HG02642 (cell line): ENCODE measurements around the gene KCNH8.
"Not testable (repeated sequence)": the region's sequence is repeated elsewhere in the genome, so short reads cannot be mapped to it uniquely, and the experiment has no call there.

Experiments used
- ATAC-seq: cut with Tn5 transposase; IDR thresholded peaks from one replicate; pipeline ENCODE4 v1.9.1; 2021; ENCODE audit warnings: mild to moderate bottlenecking; ENCODE audit not compliant: unreplicated experiment, poor library complexity

The KCNH8 gene

DNA sequence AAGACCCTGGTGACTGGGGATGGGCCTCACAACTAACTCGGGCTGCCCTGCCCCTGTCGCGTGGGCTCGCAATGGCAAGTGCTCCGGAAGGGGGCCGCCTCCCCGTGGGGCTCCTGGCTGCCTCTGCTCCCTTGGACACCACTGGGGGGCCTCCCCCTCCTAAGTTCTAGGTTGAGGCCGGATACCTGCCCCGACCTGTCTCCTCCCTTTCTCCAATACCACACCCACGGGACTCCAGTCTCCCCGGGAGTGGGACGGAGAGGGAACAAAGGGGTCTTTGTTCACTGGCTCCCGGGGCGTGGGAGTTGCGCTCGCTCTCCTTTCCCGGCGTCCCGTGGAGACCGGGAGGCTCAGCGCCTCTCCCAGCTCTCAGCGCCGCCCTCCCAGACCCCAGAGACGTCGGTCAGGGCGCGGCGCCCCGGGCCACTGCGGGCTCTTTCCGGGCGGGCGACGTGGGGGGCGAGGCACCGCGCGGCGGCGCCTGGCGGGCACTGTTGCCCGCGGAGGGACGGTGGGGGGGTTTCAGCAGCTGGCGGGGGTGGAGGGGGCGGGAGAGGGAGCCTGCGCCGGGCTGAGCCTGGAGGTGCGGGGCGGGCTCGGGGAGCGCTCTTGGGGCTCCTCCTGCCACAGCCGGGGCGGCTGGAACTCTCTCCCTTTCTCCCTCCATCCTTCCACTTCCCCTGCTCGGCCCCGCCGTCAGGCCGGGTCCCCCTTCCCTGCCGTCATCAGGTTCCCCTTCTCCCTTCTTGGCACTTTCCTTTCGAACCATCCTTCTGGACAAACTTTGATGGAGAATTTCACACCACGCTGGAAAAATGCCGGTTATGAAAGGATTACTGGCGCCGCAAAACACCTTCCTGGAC, at the start of gene KCNH8:
KCNH8 (plus strand) TSS at position 606 of the 863 bp plus-strand sequence; CDS start at position 816, 210 bp downstream.
- ATAC-seq, result no peak

DNA sequence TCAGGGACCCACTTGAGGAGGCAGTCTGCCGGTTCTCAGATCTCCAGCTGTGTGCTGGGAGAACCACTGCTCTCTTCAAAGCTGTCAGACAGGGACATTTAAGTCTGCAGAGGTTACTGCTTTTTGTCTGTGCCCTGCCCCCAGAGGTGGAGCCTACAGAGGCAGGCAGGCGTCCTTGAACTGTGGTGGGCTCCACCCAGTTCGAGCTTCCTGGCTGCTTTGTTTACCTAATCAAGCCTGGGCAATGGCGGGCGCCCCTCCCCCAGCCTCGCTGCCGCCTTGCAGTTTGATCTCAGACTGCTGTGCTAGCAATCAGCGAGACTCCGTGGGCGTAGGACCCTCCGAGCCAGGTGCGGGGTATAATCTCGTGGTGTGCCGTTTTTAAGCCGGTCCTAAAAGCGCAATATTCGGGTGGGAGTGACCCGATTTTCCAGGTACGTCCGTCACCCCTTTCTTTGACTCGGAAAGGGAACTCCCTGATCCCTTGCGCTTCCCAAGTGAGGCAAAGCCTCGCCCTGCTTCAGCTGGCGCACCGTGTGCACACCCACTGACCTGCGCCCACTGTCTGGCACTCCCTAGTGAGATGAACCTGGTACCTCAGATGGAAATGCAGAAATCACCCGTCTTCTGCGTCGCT, 45.5 kb upstream of the KCNH8 start:
- ATAC-seq, result not testable (repeated sequence)

DNA sequence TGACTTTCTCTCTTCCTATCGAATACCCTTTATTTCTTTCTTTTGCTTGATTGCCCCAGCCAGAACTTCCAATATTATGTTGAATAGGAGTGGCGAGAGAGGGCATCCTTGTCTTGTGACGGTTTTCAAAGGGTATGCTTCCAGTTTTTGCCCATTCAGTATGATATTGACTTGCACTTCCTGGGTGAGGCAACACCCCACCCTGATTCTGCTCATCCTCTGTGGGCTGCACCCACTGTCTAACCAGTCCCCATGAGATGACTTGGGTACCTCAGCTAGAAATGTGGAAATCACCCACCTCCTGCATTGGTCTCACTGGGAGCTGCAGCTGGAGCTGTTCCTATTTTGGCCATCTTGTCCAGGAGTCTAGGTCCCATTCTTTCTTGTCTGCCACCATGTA, 44.8 kb upstream of the KCNH8 start:
- ATAC-seq, result no peak

DNA sequence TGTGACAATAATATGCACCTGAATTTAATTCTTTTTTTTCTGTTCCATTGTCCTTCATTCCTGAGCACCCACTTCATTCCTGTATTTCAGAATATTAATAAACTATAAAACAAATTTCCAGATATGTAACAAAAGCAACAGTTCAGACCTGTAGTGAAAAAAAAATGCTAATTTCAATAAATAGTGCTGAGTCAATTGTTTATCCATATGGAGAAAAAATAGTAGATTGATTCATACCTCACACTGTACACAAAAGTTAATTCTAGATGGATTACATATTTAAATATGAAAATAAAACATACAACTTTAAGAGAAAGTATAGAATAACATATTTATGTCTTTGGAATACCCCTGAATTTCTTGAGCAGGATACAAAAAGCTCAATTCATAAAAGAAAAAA, 43.9 kb upstream of the KCNH8 start:
- no peak for ATAC-seq

DNA sequence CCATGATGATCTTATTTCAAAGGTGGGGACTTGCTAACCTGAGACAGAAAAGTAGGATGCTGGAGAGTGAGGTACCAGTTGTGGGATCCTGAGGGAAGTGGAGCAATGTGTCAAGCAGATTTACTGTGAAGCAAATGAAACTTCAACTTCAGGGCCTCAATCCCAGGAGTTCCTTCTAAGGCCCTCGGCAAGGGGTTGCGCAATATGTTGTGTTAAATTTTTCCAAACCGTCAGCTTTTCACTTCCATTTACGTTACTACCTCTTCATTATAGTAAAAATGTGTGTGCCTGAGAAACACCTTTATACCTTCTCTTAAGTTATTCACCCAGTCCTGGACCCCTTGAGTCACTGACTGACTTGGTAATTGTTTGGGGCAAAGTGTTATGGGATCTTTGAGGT, 42.5 kb upstream of the KCNH8 start:
- no peak for ATAC-seq

DNA sequence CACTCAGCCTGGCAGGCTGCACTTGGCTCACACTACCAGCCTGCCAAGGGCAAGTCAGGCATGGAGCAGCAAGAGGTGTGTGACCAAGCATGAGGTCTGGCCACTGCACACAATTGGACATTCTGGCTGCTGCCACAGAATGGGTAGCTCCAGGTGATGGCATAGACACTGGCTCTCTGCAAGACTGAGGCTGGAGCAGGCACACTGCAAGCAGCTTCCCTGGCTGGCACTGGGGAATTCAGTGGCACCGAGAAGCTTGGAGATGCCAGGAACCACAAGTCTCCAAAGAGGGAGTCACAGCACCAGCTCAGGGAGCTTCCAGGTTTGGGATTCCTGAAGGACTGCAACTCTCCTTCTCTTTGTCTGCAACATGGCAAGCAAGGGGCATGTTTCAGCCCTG, 42.0 kb upstream of the KCNH8 start:
- ATAC-seq, result no peak

DNA sequence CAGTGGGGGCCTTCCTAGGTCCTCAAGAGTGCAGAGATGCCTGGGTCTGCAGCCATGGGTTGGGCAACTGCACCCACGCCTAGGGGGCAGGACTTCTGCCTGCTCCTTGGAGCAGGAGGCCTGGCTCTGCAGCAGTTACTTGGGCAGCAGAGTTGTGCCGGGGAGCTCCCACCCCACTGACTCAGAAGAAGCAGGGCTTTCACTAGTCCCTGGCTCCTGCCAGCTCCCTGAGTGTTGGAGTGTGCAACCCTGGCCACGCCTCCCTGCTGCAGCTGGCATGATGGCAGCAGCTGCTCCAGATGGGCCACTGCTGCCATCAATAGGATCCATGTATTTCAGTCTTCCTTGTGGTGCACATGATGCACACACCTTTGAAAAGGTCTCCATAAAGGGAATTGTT, 40.6 kb upstream of the KCNH8 start:
- no peak for ATAC-seq

DNA sequence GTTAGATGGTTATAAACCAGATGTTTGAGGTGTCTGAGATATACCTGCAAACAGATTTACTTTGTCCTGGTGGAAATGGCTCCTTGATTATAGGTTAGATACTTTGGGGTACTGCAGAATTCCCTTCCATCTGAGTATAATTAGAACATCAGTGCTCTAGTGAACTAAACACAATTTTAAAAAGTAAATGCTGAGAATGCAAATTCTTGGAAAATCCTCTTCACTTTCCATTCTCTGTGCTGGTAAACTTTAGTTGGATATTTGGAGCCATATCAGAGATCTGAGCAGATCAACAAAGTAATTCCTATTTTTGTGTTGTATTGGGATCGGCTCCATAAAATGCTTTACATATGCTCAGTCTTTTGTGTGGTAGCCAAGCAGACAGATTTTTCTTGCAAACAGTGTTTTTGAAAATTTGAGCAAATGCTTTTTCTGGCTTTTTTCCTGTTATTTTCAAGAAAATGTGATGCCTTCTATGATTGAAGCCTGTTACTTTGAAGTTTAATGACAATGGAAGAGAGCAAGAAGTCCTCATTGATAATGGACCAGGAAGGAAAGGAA, 37.9 kb upstream of the KCNH8 start:
- ATAC-seq, result no peak

DNA sequence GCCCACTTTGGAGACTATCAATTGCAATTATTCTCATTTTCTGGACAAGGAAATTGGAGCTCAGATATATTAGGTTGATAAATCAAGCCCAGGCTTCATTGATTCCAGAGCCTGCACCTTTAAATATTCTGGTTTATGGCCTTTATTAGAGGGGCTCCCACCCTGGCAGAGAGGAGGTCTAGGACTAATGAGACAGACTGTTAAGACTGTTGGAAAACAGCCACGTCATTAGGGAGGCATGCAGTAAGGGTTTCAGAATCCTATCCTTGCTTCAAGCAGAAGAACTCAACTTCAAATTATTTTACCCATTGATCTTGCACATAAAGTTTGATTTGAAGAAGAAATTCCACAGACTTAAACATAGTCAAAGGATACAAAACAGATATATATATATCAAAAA, 33.8 kb upstream of the KCNH8 start:
- no peak for ATAC-seq

DNA sequence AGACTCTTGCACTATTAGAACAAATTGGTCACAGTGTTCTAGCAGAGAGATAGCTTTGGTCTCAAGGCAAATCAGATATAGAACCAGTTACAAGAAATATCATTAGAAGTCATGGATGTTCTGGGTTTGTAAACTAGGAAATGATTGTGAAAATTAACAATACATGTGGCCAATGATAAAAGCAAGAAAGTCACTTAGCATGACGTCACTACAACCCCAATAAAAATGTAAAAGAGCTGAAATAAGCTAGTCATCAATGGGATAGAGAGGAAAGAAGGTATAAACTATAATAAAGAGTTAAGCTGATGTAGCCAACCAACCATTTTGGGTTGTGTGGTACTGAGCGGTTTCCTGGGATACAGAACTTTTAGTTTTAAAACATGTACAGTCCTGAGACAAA, 32.1 kb upstream of the KCNH8 start:
- no peak for ATAC-seq

DNA sequence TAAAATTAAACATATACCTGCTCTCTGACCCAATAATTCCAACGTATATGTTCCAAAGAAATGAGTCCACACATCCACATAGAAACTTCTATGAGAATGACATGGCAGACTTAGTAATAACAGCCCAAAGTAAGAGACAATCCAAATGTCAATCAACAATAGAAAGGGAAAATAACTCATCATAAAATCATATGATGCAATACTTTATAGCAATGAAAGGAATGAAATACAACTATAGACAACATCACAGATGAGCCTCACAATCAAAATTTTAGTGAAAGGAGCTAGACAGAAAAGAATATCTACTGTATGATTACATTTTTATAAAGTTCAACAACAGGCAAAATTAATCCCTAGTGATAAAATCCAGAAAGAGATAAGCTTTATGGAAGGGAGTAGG, 23.6 kb upstream of the KCNH8 start:
- ATAC-seq, result no peak

DNA sequence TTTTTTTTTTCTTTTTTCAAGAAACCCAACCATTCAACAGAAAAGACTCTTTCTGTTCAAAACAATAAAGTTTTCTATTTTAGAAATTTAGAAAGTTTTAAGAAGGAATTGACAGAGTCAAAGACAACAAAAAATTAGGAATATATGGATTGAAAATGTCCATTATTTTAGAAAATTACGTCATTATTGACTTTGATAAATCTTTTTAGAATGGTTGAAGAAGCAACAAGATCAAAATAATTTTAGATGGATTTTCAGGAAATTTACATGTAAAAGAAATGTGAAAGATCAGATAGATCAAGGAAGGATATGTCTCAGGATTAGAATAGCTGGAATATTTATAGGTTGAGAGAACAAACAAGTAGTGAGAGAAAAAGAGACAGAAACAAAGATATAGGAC, 8.4 kb upstream of the KCNH8 start:
- ATAC-seq, result no peak

DNA sequence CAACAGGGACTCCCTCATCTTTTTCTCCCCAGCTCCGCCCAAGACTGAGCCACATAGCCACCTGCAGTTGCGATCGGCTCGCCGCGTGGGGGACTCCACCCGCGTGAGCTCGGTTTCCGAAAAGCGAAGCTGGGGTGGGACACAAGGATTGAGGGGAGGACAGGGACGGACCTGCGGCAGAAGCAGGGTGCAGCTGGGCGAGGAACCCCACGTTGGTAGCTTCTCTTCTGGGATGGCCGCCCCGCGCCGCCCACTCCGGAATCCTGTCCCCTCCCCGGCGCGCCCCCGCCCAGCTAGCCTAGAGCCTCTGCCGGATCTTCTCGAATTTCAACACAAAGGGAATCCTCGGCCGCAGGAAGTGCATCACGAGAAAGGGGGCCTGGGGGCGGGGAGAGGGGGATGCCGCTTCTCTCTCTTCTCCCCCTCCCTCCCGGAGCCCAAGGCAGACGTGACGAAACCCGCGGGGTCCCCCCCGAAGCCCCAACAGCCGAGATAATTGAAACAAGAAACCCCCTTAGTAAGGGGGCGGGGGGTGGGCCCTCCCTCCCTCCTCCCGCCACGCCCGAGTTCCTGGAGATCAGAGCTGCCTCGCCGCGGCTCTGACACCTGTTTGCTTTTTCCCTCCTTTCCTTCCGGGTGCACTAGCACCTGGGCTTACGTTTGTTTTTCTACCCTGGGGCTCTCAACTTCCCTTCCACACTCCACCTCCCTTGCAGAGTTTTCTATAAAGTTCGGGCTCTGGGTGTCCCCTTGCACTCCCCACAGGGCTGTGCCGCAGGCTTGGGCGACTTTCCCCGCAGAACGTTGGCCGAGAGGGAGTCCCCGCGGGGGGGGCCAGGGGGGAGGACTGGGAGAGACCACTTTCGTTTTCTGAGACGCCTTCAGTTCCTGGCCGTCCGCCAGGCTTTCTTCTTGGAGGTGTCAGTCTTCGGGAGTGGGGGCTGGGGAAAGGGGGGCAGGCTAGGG, 1.3 kb upstream of the KCNH8 start:
- peak; percentile 82 for ATAC-seq

DNA sequence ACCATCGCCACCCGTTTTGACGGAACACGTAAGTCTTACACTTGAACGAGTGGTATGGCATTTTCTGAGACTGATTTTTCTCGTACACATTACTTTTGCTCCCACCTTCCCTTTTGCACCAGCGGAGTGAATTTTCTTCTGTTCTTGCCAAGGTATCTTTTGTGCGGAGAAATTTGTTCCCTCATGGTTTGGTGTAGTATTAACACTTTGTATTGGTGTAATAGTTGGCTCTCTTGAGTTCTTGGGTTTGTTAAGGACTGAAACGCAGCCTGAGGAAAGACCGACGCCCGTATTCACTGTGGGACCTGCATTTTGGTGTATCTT, 420 bp downstream of the KCNH8 start:
- ATAC-seq, result no peak

DNA sequence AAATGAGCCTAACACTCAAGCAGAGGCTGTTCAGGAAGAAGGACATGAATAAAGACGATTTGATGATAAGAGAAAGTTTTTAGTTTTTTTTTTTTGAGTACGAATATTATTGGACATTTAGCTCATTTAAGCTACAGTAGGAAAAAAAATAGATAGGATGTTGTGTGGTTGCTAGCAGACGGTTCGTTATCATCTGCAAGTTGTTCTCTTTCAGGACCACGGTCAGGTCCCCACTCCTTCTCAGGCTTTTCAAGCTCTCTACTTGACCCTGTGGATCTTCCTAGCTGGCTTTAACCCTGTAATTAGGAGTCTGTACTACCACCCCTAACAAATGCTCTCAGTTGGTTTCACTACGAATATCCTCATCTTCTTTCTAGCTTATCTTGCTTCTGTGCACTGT, 1.1 kb downstream of the KCNH8 start:
- ATAC-seq, result no peak

DNA sequence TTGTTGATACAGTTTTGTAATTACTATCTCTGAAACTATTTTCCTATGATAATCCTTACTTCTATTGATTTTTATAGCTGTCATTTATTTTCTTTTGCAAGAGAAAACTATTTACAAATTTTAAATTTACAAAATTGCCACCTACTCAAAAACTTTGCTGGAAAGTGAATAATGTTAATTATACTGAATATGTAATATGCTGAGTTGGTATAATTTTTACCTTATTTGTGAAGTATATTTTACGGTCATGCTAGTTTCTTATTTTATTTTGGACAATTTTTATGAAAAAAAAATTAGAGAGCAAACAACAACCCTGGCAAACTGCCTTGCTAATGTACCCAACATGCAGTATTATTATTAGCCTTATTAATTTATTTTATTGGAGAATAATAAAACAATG, 2.9 kb downstream of the KCNH8 start:
- ATAC-seq, result no peak

DNA sequence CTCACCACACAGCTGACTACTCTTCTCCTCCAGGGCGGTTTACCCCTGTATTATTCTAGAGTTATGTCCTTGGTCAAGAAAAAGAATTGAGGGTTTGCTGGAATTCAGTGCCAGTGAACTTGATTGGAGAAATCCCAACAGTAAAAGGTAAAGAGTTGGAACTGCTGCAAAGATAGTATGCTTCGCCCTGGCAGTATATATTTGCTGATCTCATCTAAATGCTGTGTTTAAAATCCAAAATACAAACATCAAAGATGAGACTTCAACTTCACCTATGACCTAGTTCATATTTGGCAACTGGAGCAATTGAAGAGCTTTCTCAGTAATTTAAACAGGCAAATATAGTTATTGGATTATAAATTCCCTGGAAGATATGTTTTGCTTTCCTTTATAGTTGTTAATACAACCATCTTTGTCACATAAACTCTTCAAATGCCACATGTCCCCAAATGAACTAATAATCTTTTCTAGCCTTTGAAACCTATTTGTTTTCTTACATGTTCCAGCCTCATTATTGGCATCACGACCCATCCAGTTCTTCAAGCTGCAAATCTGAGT, 6.5 kb downstream of the KCNH8 start:
- ATAC-seq, result no peak

DNA sequence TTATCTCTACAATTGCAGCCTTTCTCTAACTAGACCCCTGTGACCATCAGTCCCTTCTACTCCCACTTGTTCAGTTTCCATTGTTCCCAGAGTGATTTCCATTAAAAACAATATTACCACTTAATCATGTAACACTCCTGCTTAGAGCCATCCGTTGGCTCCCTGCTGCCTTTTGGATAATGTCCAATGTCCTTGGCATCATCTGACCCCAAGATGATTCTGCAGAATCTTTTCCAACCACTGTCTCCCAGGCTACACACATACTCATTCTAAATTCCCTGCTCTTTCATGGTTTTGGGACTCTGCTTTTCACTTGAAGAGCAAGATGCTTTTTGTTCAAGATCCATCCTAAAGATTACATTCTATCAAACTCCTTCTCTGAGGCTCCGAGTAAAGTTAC, 7.1 kb downstream of the KCNH8 start:
- no peak for ATAC-seq

DNA sequence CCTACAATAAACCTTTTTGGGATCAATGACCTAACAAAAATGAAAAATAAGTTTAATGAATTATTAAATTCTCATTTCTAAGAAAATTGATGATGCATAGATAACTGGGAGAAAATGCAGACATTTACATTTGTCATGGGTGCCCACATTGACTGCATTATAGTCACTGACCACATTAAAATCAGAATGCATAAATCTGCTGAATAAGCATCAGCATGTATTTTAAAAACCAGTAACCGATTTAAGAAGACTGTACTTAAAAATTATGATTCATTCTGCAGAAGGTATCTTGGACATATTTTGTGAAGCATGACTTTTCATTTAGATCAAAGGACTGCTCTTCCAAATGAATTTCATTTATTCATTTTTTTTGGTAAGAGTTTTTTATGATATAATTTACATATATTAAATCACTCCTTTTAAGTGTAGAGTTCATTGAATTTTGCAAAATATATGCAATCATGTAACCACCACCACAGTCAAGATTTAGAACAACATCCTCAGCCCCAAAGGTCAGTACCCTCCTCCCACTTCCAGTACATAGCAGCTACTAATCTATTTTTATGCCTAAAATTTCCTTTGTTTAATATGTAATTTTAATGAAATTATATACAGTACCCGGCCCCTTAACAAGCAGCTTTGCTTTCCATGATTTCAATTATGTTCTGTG, 11.8 kb downstream of the KCNH8 start:
- ATAC-seq, result no peak

DNA sequence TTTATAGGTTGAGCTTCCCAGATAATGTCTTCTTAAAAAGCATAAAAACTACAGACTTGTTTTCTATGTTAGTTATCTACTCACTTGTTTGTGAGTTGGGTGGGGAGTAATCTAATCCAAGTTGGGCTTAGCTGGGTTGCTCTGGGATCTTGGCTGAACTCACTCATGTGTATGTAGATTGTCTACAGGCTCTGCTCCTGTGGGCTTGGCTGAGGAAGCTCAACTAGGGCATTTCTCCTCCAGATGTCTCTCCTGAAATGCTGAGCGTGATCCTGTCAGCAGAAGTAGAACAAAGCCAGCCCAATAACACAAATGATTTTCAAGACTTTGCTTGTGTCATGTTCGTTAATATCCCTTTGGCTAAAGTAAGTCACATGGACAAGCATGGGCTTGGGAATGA, 17.3 kb downstream of the KCNH8 start:
- ATAC-seq, result no peak
